ENCODE measurements around the gene ART5. TPM values are rescaled to one million over a fixed set of nuclear protein-coding genes. Genes with fewer than 3 reads are reported as not detected.
"Not testable (repeated sequence)": the region's sequence is repeated elsewhere in the genome, so short reads cannot be mapped to it uniquely, and the experiment has no call there.

Gene ART5
- total and polyA plus RNA-seq, 9 of the 15 experiments (the other 6 are each of a cell fraction or from before 2014, with no cell fraction given) = 0.08 to 0.59 (median 0.33) TPM

DNA sequence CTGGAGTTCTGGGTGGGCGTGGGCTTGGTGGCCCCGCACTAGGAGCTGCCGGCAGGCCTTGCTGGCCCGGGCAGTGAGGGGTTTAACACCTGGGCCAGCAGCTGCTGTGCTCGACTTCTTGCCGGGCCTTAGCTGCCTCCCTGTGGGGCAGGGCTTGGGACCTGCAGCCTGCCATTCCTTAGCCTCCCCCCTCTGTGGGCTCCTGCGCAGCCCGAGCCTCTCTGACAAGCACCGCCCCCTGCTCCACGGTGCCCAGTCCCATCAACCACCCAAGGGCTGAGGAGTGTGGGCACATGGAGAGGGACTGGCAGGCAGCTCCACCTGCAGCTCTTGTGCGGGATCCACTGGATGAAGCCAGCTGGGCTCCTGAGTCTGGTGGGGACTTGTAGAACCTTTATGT is 53.0 kb downstream of the ART5 start:
- H3K79me2 ChIP-seq (ENCODE audit: control insufficient read depth, insufficient read depth, low read length); H3K9me1 ChIP-seq (ENCODE audit: control insufficient read depth, insufficient read depth, low read length); H3K36me3 ChIP-seq (ENCODE audit: control insufficient read depth, insufficient read depth, low read length); in situ Hi-C loops (cut with MboI); intact Hi-C loops (cut with micrococcal nuclease); H3K4me1 ChIP-seq (replicated peaks in 1 of 2; ENCODE audit: control insufficient read depth in 2 of 2, insufficient read depth in 2 of 2, low read length in 2 of 2); FAIRE-seq; BruUV-seq (replicated peaks); H3K4me3 ChIP-seq; H3K9ac ChIP-seq (ENCODE audit: insufficient read depth in 1 of 2, low read depth in 2 of 2, low read length in 2 of 2); CTCF ChIA-PET (ENCODE audit: low intra/inter-chr PET ratio); H4K20me1 ChIP-seq (replicated peaks; ENCODE audit: control insufficient read depth, insufficient read depth, low read length); H3K27me3 ChIP-seq (ENCODE audit: control insufficient read depth in 2 of 2, insufficient read depth in 2 of 2, low read length in 2 of 2); H3K9me3 ChIP-seq (replicated peaks; ENCODE audit: control insufficient read depth, insufficient read depth, low read depth, low read length); DNase-seq (ENCODE audit: extremely low read depth in 1 of 4, low spot score in 3 of 4); H3K4me2 ChIP-seq (ENCODE audit: insufficient read depth, low read length); ATAC-seq; H2AFZ ChIP-seq (ENCODE audit: low read depth, low read length); H3K27ac ChIP-seq (ENCODE audit: extremely low read depth, low read depth, low read length): not testable (repeated sequence)
- POLR2A ChIA-PET = interaction anchor here (1.4 kb wide), 1 partner anchor 9 kb away, joined by 3 read pairs; no protein-coding TSS in a partner anchor
- WGBS (ENCODE audit: insufficient coverage, low coverage, missing lambda C conversion rate) = 5% methylated on average over 10 of the region's 11 CpGs

Small RNAs within 50 kb of the gene (small RNA-seq; reads per million reads assigned to genes)
- gene RF00019 = not detected

Other genes with a start within 250 kb of the ART5 start
- not detected in 2 replicates for gene ART1, start 3.1 kb upstream of the ART5 start, total RNA-seq (2014; rRNA removed)
- not detected in 2 replicates for gene ART1, start 3.1 kb upstream of the ART5 start, total RNA-seq (2014; rRNA removed; fragmentation: Illumina TruSeq; extraction: Trizol)
- not detected in 2 replicates for gene ART1, start 3.1 kb upstream of the ART5 start, total RNA-seq (2015; rRNA removed; fragmentation: Illumina TruSeq; extraction: Trizol)
- gene ART1, start 3.1 kb upstream of the ART5 start, total RNA-seq (2021) = not detected in 2 replicates
- gene ART1, start 3.1 kb upstream of the ART5 start, polyA plus RNA-seq (2011; rRNA removed) = not detected in 2 replicates
- gene ART1, start 3.1 kb upstream of the ART5 start, polyA plus RNA-seq (2014; fragmentation: Illumina TruSeq; extraction: Trizol) = not detected in 2 replicates
- not detected for gene ART1, start 3.1 kb upstream of the ART5 start, polyA plus RNA-seq (2014; fragmentation: Nextera tagmentation; extraction: Ambion mirVana)
- not detected in 2 replicates for gene ART1, start 3.1 kb upstream of the ART5 start, polyA plus RNA-seq (2014; rRNA removed)
- 0.82 and 0.90 TPM in 2 replicates for gene CHRNA10, start 29.4 kb upstream of the ART5 start, total RNA-seq (2014; rRNA removed)
- gene CHRNA10, start 29.4 kb upstream of the ART5 start, total RNA-seq (2014; rRNA removed; fragmentation: Illumina TruSeq; extraction: Trizol) = 0.65 and 0.67 TPM in 2 replicates
- gene CHRNA10, start 29.4 kb upstream of the ART5 start, total RNA-seq (2015; rRNA removed; fragmentation: Illumina TruSeq; extraction: Trizol) = 1.8 and 1.9 TPM in 2 replicates
- gene CHRNA10, start 29.4 kb upstream of the ART5 start, total RNA-seq (2021) = 1.4 and 1.5 TPM in 2 replicates
- 0.81 and 1.3 TPM in 2 replicates for gene CHRNA10, start 29.4 kb upstream of the ART5 start, polyA plus RNA-seq (2011; rRNA removed)
- 0.67 and 0.79 TPM in 2 replicates for gene CHRNA10, start 29.4 kb upstream of the ART5 start, polyA plus RNA-seq (2014; fragmentation: Illumina TruSeq; extraction: Trizol)
- under 1 TPM; 0.35 to 0.42 TPM for gene CHRNA10, start 29.4 kb upstream of the ART5 start, polyA plus RNA-seq (2014; fragmentation: Nextera tagmentation; extraction: Ambion mirVana)
- gene CHRNA10, start 29.4 kb upstream of the ART5 start, polyA plus RNA-seq (2014; rRNA removed) = 1.7 and 2.3 TPM in 2 replicates
- 143 TPM in 2 replicates for gene NUP98, start 155.6 kb upstream of the ART5 start, total RNA-seq (2014; rRNA removed)
- gene NUP98, start 155.6 kb upstream of the ART5 start, total RNA-seq (2014; rRNA removed; fragmentation: Illumina TruSeq; extraction: Trizol) = 116 and 118 TPM in 2 replicates
- gene NUP98, start 155.6 kb upstream of the ART5 start, total RNA-seq (2015; rRNA removed; fragmentation: Illumina TruSeq; extraction: Trizol) = 164 and 182 TPM in 2 replicates
- 122 and 130 TPM in 2 replicates for gene NUP98, start 155.6 kb upstream of the ART5 start, total RNA-seq (2021)
- gene NUP98, start 155.6 kb upstream of the ART5 start, polyA plus RNA-seq (2011; rRNA removed) = 132 and 146 TPM in 2 replicates
- 196 and 197 TPM in 2 replicates for gene NUP98, start 155.6 kb upstream of the ART5 start, polyA plus RNA-seq (2014; fragmentation: Illumina TruSeq; extraction: Trizol)
- 10 to 100 TPM; 45.1 to 60.8 TPM for gene NUP98, start 155.6 kb upstream of the ART5 start, polyA plus RNA-seq (2014; fragmentation: Nextera tagmentation; extraction: Ambion mirVana)
- gene NUP98, start 155.6 kb upstream of the ART5 start, polyA plus RNA-seq (2014; rRNA removed) = 128 and 131 TPM in 2 replicates
- gene PGAP2, start 166.6 kb upstream of the ART5 start, total RNA-seq (2014; rRNA removed) = 17.9 and 26.9 TPM in 2 replicates
- gene PGAP2, start 166.6 kb upstream of the ART5 start, total RNA-seq (2014; rRNA removed; fragmentation: Illumina TruSeq; extraction: Trizol) = 18.4 and 20.2 TPM in 2 replicates
- gene PGAP2, start 166.6 kb upstream of the ART5 start, total RNA-seq (2015; rRNA removed; fragmentation: Illumina TruSeq; extraction: Trizol) = 20.6 and 22.7 TPM in 2 replicates
- gene PGAP2, start 166.6 kb upstream of the ART5 start, total RNA-seq (2021) = 35.2 and 38.0 TPM in 2 replicates
- 47.2 and 57.2 TPM in 2 replicates for gene PGAP2, start 166.6 kb upstream of the ART5 start, polyA plus RNA-seq (2011; rRNA removed)
- 46.4 and 49.7 TPM in 2 replicates for gene PGAP2, start 166.6 kb upstream of the ART5 start, polyA plus RNA-seq (2014; fragmentation: Illumina TruSeq; extraction: Trizol)
- 10 to 100 TPM; 33.7 to 40.0 TPM for gene PGAP2, start 166.6 kb upstream of the ART5 start, polyA plus RNA-seq (2014; fragmentation: Nextera tagmentation; extraction: Ambion mirVana)
- gene PGAP2, start 166.6 kb upstream of the ART5 start, polyA plus RNA-seq (2014; rRNA removed) = 31.8 and 34.9 TPM in 2 replicates
- gene RHOG, start 199.0 kb upstream of the ART5 start, total RNA-seq (2014; rRNA removed) = 80.3 and 117 TPM in 2 replicates
- gene RHOG, start 199.0 kb upstream of the ART5 start, total RNA-seq (2014; rRNA removed; fragmentation: Illumina TruSeq; extraction: Trizol) = 34.7 and 43.6 TPM in 2 replicates
- gene RHOG, start 199.0 kb upstream of the ART5 start, total RNA-seq (2015; rRNA removed; fragmentation: Illumina TruSeq; extraction: Trizol) = 70.0 and 71.8 TPM in 2 replicates
- 157 and 162 TPM in 2 replicates for gene RHOG, start 199.0 kb upstream of the ART5 start, total RNA-seq (2021)
- gene RHOG, start 199.0 kb upstream of the ART5 start, polyA plus RNA-seq (2011; rRNA removed) = 112 and 121 TPM in 2 replicates
- gene RHOG, start 199.0 kb upstream of the ART5 start, polyA plus RNA-seq (2014; fragmentation: Illumina TruSeq; extraction: Trizol) = 153 and 223 TPM in 2 replicates
- 10 to 100 TPM; 22.6 to 36.8 TPM for gene RHOG, start 199.0 kb upstream of the ART5 start, polyA plus RNA-seq (2014; fragmentation: Nextera tagmentation; extraction: Ambion mirVana)
- gene RHOG, start 199.0 kb upstream of the ART5 start, polyA plus RNA-seq (2014; rRNA removed) = 134 and 159 TPM in 2 replicates
- gene STIM1, start 213.7 kb upstream of the ART5 start, total RNA-seq (2014; rRNA removed) = 22.1 and 23.9 TPM in 2 replicates
- gene STIM1, start 213.7 kb upstream of the ART5 start, total RNA-seq (2014; rRNA removed; fragmentation: Illumina TruSeq; extraction: Trizol) = 25.8 and 28.2 TPM in 2 replicates
- 18.3 and 20.6 TPM in 2 replicates for gene STIM1, start 213.7 kb upstream of the ART5 start, total RNA-seq (2015; rRNA removed; fragmentation: Illumina TruSeq; extraction: Trizol)
- 50.4 and 50.5 TPM in 2 replicates for gene STIM1, start 213.7 kb upstream of the ART5 start, total RNA-seq (2021)
- gene STIM1, start 213.7 kb upstream of the ART5 start, polyA plus RNA-seq (2011; rRNA removed) = 30.2 and 42.1 TPM in 2 replicates
- 38.8 and 39.1 TPM in 2 replicates for gene STIM1, start 213.7 kb upstream of the ART5 start, polyA plus RNA-seq (2014; fragmentation: Illumina TruSeq; extraction: Trizol)
- 1 to 10 TPM; 7.7 to 8.0 TPM for gene STIM1, start 213.7 kb upstream of the ART5 start, polyA plus RNA-seq (2014; fragmentation: Nextera tagmentation; extraction: Ambion mirVana)
- 22.5 and 24.7 TPM in 2 replicates for gene STIM1, start 213.7 kb upstream of the ART5 start, polyA plus RNA-seq (2014; rRNA removed)